ENCODE results near the gene NTRK1.

GRCh38 chr1:156885880-156886355, 25.3 kb downstream of the NTRK1 start:
- TF ChIP-seq CTCF (conservative IDR thresholded peaks at IDR 0.05; ENCODE audit: low read depth, low read length) = no peak
- TF ChIP-seq POLR2A (IDR thresholded peaks at IDR 0.05; ENCODE audit: low read depth, low read length) = no peak
- TF ChIP-seq RCOR1 (IDR thresholded peaks at IDR 0.05; ENCODE audit: insufficient replicate concordance, low read length) = no peak
- TF ChIP-seq MXI1 (IDR thresholded peaks at IDR 0.05; ENCODE audit: borderline replicate concordance, low read depth, low read length) = no peak
